Breast epithelium (tissue), 4 donors: Measurements from ENCODE around the gene GAN. TPM values are rescaled to one million over a fixed set of nuclear protein-coding genes. Genes with fewer than 3 reads are reported as not detected.

ENCODE experiments used
- DNase-seq, 2 donors: peaks; one replicate each; pipeline ENCODE4 v3.0.0-alpha.2; 2019; ENCODE audit warnings: low spot score in 2 of 2
- H3K27ac ChIP-seq, 2 donors: fragments of 200-600 bp; sonication (generic) in 1 of 2; one replicate each; pipeline ENCODE4 v1.5.1; 2016 to 2019; ENCODE audit warnings: mild to moderate bottlenecking in 1 of 2
- H3K27me3 ChIP-seq, 2 donors: fragments of 200-600 bp; sonication (generic) in 1 of 2; one replicate each; pipeline versions ENCODE4 v1.5.1 to v1.6.0; 2017 to 2019; ENCODE audit warnings: control low read depth in 1 of 2, mild to moderate bottlenecking in 1 of 2
- H3K36me3 ChIP-seq: fragments of 200-600 bp; one replicate; pipeline ENCODE4 v1.5.1; 2019
- H3K4me1 ChIP-seq, 2 donors: fragments of 200-600 bp; sonication (generic); one replicate each; pipeline ENCODE4 v1.5.1; 2016 to 2019; ENCODE audit warnings: control low read depth in 1 of 2
- H3K4me3 ChIP-seq, 3 donors: fragments of 200-600 bp; sonication (generic); 1 replicate in 2 of 3; 2 replicates in 1 of 3; pipeline ENCODE4 v1.5.1; 2016 to 2019; ENCODE audit warnings: mild to moderate bottlenecking in 3 of 3, moderate library complexity in 2 of 3
- H3K9me3 ChIP-seq, 2 donors: fragments of 200-600 bp; sonication (generic) in 1 of 2; one replicate each; pipeline ENCODE4 v1.5.1; 2016 to 2019; ENCODE audit warnings: control low read depth in 1 of 2
- POLR2A ChIP-seq: fragments of 450-650 bp; IDR thresholded peaks from one replicate; pipeline ENCODE4 v1.6.1; 2016; ENCODE audit warnings: antibody characterized with exemption, mild to moderate bottlenecking, moderate library complexity
- POLR2AphosphoS5 ChIP-seq, 3 donors: sonication (generic); formaldehyde crosslinking; IDR thresholded peaks; one replicate each; pipeline ENCODE4 v1.6.1; 2017; ENCODE audit warnings: antibody characterized with exemption in 3 of 3
- intact Hi-C: fragments of 100-400 bp; cut with DNase I; formaldehyde crosslinking; loops from one replicate; pipeline ENCODE4 v1.15.1; 2023; ENCODE audit warnings: low total_unique reads
- total RNA-seq, 3 donors: library from RNA; depleted of rRNA; stranded (reverse); fragments of >200 nt; gene quantifications; one replicate each; pipeline ENCODE4 v1.1.0, GENCODE V29; 2016
- TF ChIP-seq, protein P1 (sequence below), 3 donors: fragments of 450-650 bp; IDR thresholded peaks; one replicate each; pipeline ENCODE4 v1.5.1; 2016 to 2017; ENCODE audit warnings: antibody characterized with exemption in 3 of 3, mild to moderate bottlenecking in 3 of 3, moderate library complexity in 3 of 3

Gene GAN
- total RNA-seq, 3 donors from 2014 or later: 7.5 to 15.7 (median 10.8) TPM

DNA sequence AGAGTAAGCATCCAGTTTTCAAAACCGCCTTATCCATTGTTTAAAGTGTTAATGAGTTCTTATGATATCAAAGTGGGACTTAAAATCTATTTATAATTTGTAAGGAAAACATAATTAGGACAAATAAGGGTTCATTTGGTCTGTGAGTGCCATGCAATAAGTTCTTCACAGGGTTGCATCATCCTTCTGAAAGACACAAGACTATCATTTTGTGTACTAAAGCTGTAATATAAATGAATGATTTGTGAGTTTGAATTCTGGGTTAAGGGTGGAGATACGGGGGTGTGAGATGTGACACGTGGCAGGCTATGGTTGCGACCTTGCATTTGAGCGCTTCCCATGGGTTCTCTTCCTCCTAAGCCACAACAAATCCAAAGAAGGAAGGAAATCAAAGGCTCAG is 6.8 kb downstream of the GAN start:
- Histone ChIP-seq H3K27me3 (no peaks in the 10 kb centered on the region), H3K4me3 (no peak overlapping the region), H3K27ac (no peak overlapping the region), H3K4me1 (no peaks in the 10 kb centered on the region), H3K9me3 (no peaks in the 10 kb centered on the region), H3K36me3 (no peaks in the 10 kb centered on the region)
- no peak for DNase-seq
- intact Hi-C loops: no loop called here
- TF ChIP-seq POLR2AphosphoS5 (IDR thresholded peaks at IDR 0.05): no peak
- no peak for TF ChIP-seq POLR2A
- TF ChIP-seq, protein P1, sequence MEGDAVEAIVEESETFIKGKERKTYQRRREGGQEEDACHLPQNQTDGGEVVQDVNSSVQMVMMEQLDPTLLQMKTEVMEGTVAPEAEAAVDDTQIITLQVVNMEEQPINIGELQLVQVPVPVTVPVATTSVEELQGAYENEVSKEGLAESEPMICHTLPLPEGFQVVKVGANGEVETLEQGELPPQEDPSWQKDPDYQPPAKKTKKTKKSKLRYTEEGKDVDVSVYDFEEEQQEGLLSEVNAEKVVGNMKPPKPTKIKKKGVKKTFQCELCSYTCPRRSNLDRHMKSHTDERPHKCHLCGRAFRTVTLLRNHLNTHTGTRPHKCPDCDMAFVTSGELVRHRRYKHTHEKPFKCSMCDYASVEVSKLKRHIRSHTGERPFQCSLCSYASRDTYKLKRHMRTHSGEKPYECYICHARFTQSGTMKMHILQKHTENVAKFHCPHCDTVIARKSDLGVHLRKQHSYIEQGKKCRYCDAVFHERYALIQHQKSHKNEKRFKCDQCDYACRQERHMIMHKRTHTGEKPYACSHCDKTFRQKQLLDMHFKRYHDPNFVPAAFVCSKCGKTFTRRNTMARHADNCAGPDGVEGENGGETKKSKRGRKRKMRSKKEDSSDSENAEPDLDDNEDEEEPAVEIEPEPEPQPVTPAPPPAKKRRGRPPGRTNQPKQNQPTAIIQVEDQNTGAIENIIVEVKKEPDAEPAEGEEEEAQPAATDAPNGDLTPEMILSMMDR (IDR thresholded peaks at IDR 0.05): no peak

GRCh38 chr16:81324808-81325207 is 10.0 kb downstream of the GAN start:
- intact Hi-C loops: no loop called here
- TF ChIP-seq POLR2A: no peak
- TF ChIP-seq, protein P1 (IDR thresholded peaks at IDR 0.05): no peak
- Histone ChIP-seq H3K4me3 (no peak overlapping the region), H3K9me3 (no peaks in the 10 kb centered on the region), H3K4me1 (no peaks in the 10 kb centered on the region), H3K27ac (peak overlapping the region; percentile 47 to 53), H3K27me3 (no peaks in the 10 kb centered on the region), H3K36me3 (no peaks in the 10 kb centered on the region)
- DNase-seq: no peak

DNA sequence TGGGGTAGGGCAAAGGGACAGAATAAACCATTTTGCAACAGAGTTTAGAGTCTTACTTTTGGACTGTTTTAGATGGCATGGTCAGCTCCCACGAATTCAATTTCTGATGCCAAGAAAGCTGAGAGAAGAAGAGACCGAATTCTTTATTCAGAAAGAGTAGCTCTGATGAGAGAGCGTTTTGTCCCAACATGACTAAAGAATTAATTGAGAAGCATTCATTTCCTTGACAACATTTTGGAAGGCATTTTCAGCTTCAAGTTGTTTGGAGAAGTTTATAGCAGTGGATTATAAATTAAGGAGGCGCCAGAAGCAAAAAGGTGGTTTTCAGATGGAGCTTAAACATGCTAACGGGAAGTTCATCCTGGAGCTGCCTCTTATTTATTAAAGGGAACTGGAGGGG is 12.2 kb downstream of the GAN start:
- no peak for DNase-seq
- TF ChIP-seq, protein P1 (IDR thresholded peaks at IDR 0.05): no peak
- TF ChIP-seq POLR2A: no peak
- no peak for TF ChIP-seq POLR2AphosphoS5 (IDR thresholded peaks at IDR 0.05)
- intact Hi-C loops: no loop called here
- Histone ChIP-seq H3K9me3 (no peaks in the 10 kb centered on the region), H3K4me1 (no peaks in the 10 kb centered on the region), H3K27me3 (no peaks in the 10 kb centered on the region), H3K4me3 (no peak overlapping the region), H3K27ac (peak overlapping the region in 1 of 2 donors; percentile 71), H3K36me3 (no peaks in the 10 kb centered on the region)

GRCh38 chr16:81327447-81328196 is 12.9 kb downstream of the GAN start:
- H3K4me1 ChIP-seq: no peaks in the 10 kb centered on the region
- H3K27ac ChIP-seq: peak overlapping the region; percentile 2 to 71
- no peaks in the 10 kb centered on the region for H3K27me3 ChIP-seq
- TF ChIP-seq POLR2AphosphoS5 (IDR thresholded peaks at IDR 0.05) (no peak), POLR2A (no peak)
- TF ChIP-seq, protein P1 (IDR thresholded peaks at IDR 0.05): no peak
- no peaks in the 10 kb centered on the region for H3K36me3 ChIP-seq
- intact Hi-C loops: no loop called here
- no peaks in the 10 kb centered on the region for H3K9me3 ChIP-seq
- no peak overlapping the region for H3K4me3 ChIP-seq
- peak in 1 of 2 donors; percentile 32 for DNase-seq

DNA sequence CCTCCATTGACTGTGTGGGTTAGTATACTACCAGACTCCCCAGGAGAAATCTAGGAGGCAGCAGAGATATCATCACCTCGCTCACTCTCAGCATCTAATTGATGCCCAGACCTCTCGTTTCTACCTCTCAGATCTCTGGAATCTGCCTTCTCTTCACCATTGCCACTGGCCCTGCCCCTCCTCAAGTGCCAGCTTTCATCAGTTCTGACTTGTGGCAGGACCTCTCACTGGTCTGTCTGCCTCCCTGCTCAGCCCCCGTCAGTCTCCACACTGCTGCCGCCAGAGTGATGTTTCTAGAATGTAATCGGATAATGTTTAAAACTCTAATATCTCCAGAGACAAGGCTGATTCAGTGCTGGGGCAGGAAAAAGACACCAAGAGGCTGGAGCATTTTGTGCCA is 15.2 kb downstream of the GAN start:
- Histone ChIP-seq H3K27me3 (no peaks in the 10 kb centered on the region), H3K9me3 (no peaks in the 10 kb centered on the region), H3K36me3 (no peaks in the 10 kb centered on the region), H3K27ac (peak overlapping the region in 1 of 2 donors; percentile 49), H3K4me3 (no peak overlapping the region), H3K4me1 (no peaks in the 10 kb centered on the region)
- intact Hi-C loops: no loop called here
- TF ChIP-seq POLR2AphosphoS5 (IDR thresholded peaks at IDR 0.05) (no peak), POLR2A (no peak)
- TF ChIP-seq, protein P1 (IDR thresholded peaks at IDR 0.05): no peak
- no peak for DNase-seq
